SJCRH30 (cell line): ENCODE measurements around the gene NAP1L4. TPM values are rescaled to one million over a fixed set of nuclear protein-coding genes. Genes with fewer than 3 reads are reported as not detected.

Experiments used
- DNase-seq, 2 experiments: peaks; one replicate each; pipeline ENCODE4 v3.0.0-alpha.2; 2015 to 2020
- H3K27ac ChIP-seq: fragments of 250-450 bp; sonication (Bioruptor Pico); 2 replicates; pipeline ENCODE4 v1.5.1; 2020; ENCODE audit warnings: mild to moderate bottlenecking, moderate library complexity
- H3K27me3 ChIP-seq: fragments of 250-450 bp; sonication (Bioruptor Pico); 2 replicates; pipeline ENCODE4 v1.5.1; 2020; ENCODE audit warnings: mild to moderate bottlenecking, moderate library complexity
- H3K36me3 ChIP-seq: fragments of 250-450 bp; sonication (Bioruptor Pico); 2 replicates; pipeline ENCODE4 v1.5.1; 2020; ENCODE audit warnings: mild to moderate bottlenecking, moderate library complexity
- H3K4me1 ChIP-seq: fragments of 250-450 bp; sonication (Bioruptor Pico); 2 replicates; pipeline ENCODE4 v1.5.1; 2020; ENCODE audit warnings: mild to moderate bottlenecking, moderate library complexity
- H3K4me3 ChIP-seq: fragments of 250-450 bp; sonication (Bioruptor Pico); 2 replicates; pipeline ENCODE4 v1.5.1; 2020; ENCODE audit warnings: mild to moderate bottlenecking, moderate library complexity
- H3K9me3 ChIP-seq: fragments of 250-450 bp; sonication (Bioruptor Pico); replicated peaks from 2 replicates; pipeline ENCODE4 v1.5.1; 2020; ENCODE audit warnings: mild to moderate bottlenecking, moderate library complexity
- total RNA-seq: library from RNA; depleted of rRNA; stranded (reverse); fragments of >200 nt; shearing (Covaris generic); gene quantifications from 2 replicates; pipeline ENCODE4 v1.2.3, GENCODE V29; 2014; rRNA removed

The NAP1L4 gene
- total RNA-seq, 1 experiment from 2014 or later = 168 TPM

DNA sequence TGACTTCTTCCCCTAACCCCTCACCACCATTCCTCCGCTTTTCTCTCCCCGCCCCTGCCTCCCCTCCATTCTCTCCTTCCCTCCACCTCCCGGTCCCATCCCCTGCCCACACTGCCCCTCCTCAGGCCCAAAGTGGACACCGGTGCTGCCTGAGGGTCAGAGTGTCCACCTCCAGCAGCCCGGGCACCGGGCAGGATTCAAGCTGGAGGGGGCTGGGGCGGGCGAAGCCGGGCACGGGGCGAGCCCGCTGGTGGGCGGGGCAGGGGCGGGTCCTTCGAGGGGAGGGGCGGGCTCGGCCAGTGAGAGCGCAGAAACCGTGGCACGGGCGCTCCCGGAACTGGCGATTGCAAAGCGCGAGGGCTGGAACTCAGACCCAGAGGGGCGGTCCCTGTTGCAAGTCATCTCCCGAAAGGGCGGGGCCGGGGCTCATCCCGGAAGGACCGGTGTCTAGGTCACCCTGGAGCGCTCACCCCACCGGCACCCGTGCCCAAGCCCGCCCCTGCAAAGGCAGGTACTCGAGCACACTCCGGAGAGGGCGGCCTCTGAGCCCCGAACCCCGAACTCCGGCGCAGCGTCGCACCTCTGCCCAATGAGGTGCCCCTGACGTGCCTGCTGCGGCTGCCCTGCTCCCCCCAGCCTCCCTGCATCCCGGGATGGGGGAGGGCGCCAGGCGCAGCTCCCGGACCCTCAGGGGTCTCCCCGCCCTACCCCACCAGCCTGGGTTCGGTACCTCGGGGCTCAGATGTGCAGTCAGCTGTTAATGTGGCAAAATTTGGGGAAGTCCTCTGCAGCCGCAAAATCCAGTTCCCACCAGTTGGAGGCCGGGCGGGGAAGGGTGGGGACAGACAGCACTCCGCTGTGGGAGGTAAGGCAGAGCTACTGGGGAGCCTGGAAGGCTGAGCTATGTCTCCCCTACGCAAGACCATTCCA is 90.0 kb downstream of the NAP1L4 start:
- Histone ChIP-seq H3K9me3 (0 out of 2 replicates have a peak, but pooled peaks cover 4% of the 10 kb centered on the region), H3K4me1 (no peaks in the 10 kb centered on the region), H3K36me3 (no peaks in the 10 kb centered on the region), H3K4me3 (no peak overlapping the region), H3K27me3 (no peaks in the 10 kb centered on the region), H3K27ac (no peak overlapping the region)
- DNase-seq = no peak

DNA sequence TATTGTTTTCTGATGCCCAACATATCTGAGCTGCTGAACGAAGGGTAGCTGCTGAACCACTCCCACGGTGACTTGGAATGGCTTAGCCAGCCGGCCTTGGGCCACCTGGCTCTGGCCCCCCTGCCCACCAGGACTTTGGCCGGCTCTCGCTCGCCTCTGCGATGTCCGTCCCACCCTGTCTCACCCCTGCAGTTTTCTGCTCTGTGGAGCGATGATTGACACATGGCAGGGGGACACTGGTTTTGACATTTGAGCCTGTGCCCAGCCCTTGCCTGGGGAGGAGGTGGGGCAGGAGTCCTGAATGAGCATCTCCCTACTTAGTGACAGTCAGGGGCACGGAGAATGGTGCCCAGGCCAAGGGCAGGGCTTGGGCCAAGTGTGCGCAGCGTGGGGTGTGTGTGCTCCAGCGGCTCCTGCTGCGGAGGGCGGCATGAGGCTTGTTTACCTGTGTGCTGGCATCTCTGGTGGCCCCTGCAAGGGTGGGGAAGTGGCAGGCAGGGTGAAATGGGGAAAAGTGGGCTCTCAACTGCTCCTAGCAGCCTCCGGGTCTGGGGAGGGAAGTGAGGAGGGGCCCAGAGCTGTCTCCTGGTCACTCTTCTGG is 90.8 kb downstream of the NAP1L4 start:
- 0 out of 2 replicates have a peak, but pooled peaks cover 4% of the 10 kb centered on the region for H3K9me3 ChIP-seq
- H3K27ac ChIP-seq = no peak overlapping the region
- H3K36me3 ChIP-seq = no peaks in the 10 kb centered on the region
- no peaks in the 10 kb centered on the region for H3K27me3 ChIP-seq
- H3K4me1 ChIP-seq = no peaks in the 10 kb centered on the region
- H3K4me3 ChIP-seq = no peak overlapping the region
- no peak for DNase-seq

DNA sequence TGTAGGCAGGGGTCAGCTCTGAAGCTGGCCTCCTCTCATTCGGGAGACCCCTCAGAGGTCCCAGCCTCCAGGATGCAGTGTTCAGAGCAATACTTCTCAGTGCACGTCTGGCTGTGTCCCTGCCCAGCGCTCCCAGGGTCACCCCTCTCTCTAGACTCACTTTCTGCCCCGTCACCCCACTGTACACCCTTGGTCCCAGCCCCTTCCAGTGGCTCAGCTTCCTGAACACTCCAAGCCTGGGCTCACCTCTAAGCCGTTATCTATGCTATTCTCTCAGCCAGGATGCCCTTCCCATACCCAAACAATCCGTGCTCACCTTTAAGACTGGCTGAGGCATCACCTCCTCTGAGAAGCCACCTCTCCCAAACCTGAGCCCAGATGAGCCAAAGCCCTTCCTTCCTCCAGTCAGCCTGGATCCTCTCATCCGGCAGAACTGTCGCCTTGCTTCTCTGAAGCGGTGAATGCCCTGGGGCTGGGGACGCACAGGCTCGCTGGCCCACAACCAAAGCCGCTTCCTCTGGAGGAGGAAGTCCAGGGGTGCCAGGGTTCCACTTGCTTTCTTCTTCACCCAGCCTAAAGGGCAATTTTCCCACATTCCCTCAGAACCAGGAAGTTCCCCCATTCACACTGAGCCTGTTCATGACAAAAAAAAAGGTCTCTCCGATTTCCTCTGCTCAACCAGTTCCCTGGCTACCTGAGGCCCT is 92.9 kb downstream of the NAP1L4 start:
- no peak for DNase-seq
- H3K4me3 ChIP-seq = no peak overlapping the region
- no peak overlapping the region for H3K27ac ChIP-seq
- no peaks in the 10 kb centered on the region for H3K9me3 ChIP-seq
- H3K36me3 ChIP-seq = no peaks in the 10 kb centered on the region
- H3K4me1 ChIP-seq = no peaks in the 10 kb centered on the region
- H3K27me3 ChIP-seq = no peaks in the 10 kb centered on the region

DNA sequence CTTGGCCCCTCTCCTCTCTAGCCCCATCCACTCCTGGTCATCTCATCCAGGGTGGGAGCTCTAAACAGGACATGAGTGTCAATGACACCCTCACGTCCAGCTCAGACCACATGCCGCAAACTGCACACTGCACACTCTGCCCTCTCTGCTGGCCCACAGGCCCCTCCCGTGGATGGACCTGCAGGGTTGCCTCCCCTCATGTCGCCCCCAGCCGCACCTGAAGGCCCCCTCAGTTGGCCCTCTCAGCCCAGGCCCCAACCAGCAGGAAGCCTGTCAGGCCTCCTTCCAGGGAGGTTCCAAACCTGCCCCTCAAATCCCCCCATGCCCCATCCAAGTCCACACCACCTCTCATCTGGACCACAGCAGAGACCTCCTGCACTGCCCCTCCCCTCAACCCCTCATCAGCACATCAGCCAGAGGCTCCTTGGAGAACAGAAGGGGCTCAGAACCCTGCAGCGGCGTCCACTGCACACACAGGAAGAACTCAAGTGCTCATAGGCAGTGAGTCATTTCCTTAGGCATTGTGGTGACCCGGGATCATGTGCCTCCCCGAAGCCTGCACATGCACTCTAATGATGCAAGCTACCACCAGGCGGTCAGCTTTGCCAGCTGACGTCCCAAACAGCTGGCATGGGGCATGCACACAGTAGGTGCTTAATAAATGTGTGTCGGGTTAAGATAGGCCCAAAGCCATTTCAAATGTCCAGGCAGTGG is 93.6 kb downstream of the NAP1L4 start:
- H3K4me1 ChIP-seq = no peaks in the 10 kb centered on the region
- peak in 1 of 2 experiments; percentile 39 for DNase-seq
- H3K27me3 ChIP-seq = no peaks in the 10 kb centered on the region
- no peak overlapping the region for H3K4me3 ChIP-seq
- H3K36me3 ChIP-seq = no peaks in the 10 kb centered on the region
- no peak overlapping the region for H3K27ac ChIP-seq
- H3K9me3 ChIP-seq = no peaks in the 10 kb centered on the region

DNA sequence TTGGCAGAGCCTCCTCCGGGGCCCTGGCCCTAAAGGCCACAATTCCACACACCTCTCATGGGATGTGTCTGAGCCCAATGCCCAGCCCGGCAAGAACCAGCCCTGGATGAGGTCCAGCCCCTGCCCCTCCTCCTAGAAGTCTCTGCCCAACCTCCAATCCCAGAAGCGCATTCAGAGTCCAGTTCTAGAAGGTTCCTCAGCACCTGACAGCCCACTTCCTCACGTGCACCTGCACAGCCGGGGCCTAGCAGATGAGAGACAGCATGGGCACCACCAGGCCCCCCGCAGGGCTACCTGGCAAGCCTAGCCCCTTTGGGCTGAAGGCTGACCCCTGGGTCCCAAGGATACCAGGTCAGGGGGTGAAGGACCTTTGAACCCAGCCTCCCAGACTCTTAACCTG is 95.1 kb downstream of the NAP1L4 start:
- Histone ChIP-seq H3K27ac (no peak overlapping the region), H3K4me3 (no peak overlapping the region), H3K27me3 (no peaks in the 10 kb centered on the region), H3K36me3 (no peaks in the 10 kb centered on the region), H3K9me3 (no peaks in the 10 kb centered on the region), H3K4me1 (no peaks in the 10 kb centered on the region)
- DNase-seq = no peak

DNA sequence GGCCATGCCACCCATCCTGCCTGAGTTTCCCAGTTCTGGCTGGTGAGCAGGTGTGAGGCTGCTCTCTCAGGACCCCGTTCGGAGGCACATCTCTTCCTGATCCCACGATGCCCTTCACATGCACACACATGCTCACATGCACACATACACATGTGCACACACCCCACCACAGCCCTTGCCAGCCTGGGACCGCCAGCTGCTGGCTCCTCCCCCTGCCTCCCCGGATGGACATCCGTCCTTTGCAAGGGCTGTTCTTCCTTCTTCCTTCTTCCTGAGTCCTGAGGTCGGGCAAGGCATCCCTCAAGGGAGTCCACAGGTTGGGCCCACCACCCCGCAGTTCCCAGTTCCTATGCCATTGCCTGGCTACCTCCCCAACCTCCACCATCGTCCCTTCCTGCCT is 96.1 kb downstream of the NAP1L4 start:
- Histone ChIP-seq H3K27me3 (no peaks in the 10 kb centered on the region), H3K9me3 (no peaks in the 10 kb centered on the region), H3K4me1 (no peaks in the 10 kb centered on the region; the same call in 1 of the 2 replicates), H3K4me3 (no peak overlapping the region), H3K27ac (no peak overlapping the region), H3K36me3 (no peaks in the 10 kb centered on the region)
- no peak for DNase-seq

Other genes starting within 250 kb of the NAP1L4 start
- gene CDKN1C, start 106.6 kb downstream of the NAP1L4 start, total RNA-seq = not detected in 2 replicates
- gene PHLDA2, start 62.9 kb downstream of the NAP1L4 start, total RNA-seq = not detected in 2 replicates
- gene CARS1, start 65.1 kb upstream of the NAP1L4 start, total RNA-seq = 25.0 and 32.0 TPM in 2 replicates
- 6.7 and 8.4 TPM in 2 replicates for gene OSBPL5, start 173.0 kb upstream of the NAP1L4 start, total RNA-seq
- gene MRGPRG, start 226.5 kb upstream of the NAP1L4 start, total RNA-seq = not detected in 2 replicates
- not detected in 2 replicates for gene MRGPRE, start 240.1 kb upstream of the NAP1L4 start, total RNA-seq